ENCODE data around the gene OTOG.

The OTOG gene

GRCh38 chr11:17512101-17512500 is 35.0 kb upstream of the OTOG start:
- Mint-ChIP-seq H3K27me3 (ENCODE audit: low read depth) (peaks cover 20% of the 10 kb centered on the region), H3K4me3 (no peak overlapping the region), H3K27ac (no peak overlapping the region), H3K36me3 (ENCODE audit: low read depth) (no peaks in the 10 kb centered on the region), H3K4me1 (ENCODE audit: low read depth) (no peaks in the 10 kb centered on the region), H3K9me3 (no peaks in the 10 kb centered on the region)
- DNase-seq (ENCODE audit: low spot score): no peak

GRCh38 chr11:17513853-17514252 is 33.2 kb upstream of the OTOG start:
- Mint-ChIP-seq H3K4me1 (ENCODE audit: low read depth) (no peaks in the 10 kb centered on the region), H3K9me3 (no peaks in the 10 kb centered on the region), H3K27ac (no peak overlapping the region), H3K36me3 (ENCODE audit: low read depth) (no peaks in the 10 kb centered on the region), H3K27me3 (ENCODE audit: low read depth) (peaks cover 20% of the 10 kb centered on the region), H3K4me3 (no peak overlapping the region)
- DNase-seq (ENCODE audit: low spot score): no peak

GRCh38 chr11:17514476-17514875 is 32.6 kb upstream of the OTOG start:
- Mint-ChIP-seq H3K4me3 (no peak overlapping the region), H3K27me3 (ENCODE audit: low read depth) (peaks cover 18% of the 10 kb centered on the region), H3K36me3 (ENCODE audit: low read depth) (no peaks in the 10 kb centered on the region), H3K4me1 (ENCODE audit: low read depth) (no peaks in the 10 kb centered on the region), H3K9me3 (no peaks in the 10 kb centered on the region), H3K27ac (no peak overlapping the region)
- no peak for DNase-seq (ENCODE audit: low spot score)

GRCh38 chr11:17515443-17516176 is 31.4 kb upstream of the OTOG start:
- Mint-ChIP-seq H3K9me3 (no peaks in the 10 kb centered on the region), H3K27me3 (ENCODE audit: low read depth) (peaks cover 17% of the 10 kb centered on the region), H3K4me1 (ENCODE audit: low read depth) (no peaks in the 10 kb centered on the region), H3K36me3 (ENCODE audit: low read depth) (no peaks in the 10 kb centered on the region), H3K4me3 (no peak overlapping the region), H3K27ac (no peak overlapping the region)
- DNase-seq (ENCODE audit: low spot score): no peak

- Mint-ChIP-seq H3K4me1 (ENCODE audit: low read depth) (no peaks in the 10 kb centered on the region), H3K27me3 (ENCODE audit: low read depth) (peaks cover 17% of the 10 kb centered on the region), H3K36me3 (ENCODE audit: low read depth) (no peaks in the 10 kb centered on the region), H3K4me3 (no peak overlapping the region), H3K9me3 (no peaks in the 10 kb centered on the region), H3K27ac (no peak overlapping the region)
- DNase-seq (ENCODE audit: low spot score): no peak
These were observed 30.4 kb upstream of the OTOG start for GRCh38 chr11:17516551-17517150.

- Mint-ChIP-seq H3K36me3 (ENCODE audit: low read depth) (no peaks in the 10 kb centered on the region), H3K27me3 (ENCODE audit: low read depth) (peaks cover 17% of the 10 kb centered on the region), H3K27ac (no peak overlapping the region), H3K4me3 (no peak overlapping the region), H3K9me3 (no peaks in the 10 kb centered on the region), H3K4me1 (ENCODE audit: low read depth) (no peaks in the 10 kb centered on the region)
- no peak for DNase-seq (ENCODE audit: low spot score)
These were observed 29.9 kb upstream of the OTOG start for GRCh38 chr11:17517186-17517585.

- Mint-ChIP-seq H3K9me3 (no peaks in the 10 kb centered on the region), H3K4me1 (ENCODE audit: low read depth) (no peaks in the 10 kb centered on the region), H3K27me3 (ENCODE audit: low read depth) (peaks cover 8% of the 10 kb centered on the region), H3K36me3 (ENCODE audit: low read depth) (no peaks in the 10 kb centered on the region), H3K4me3 (no peak overlapping the region), H3K27ac (no peak overlapping the region)
- no peak for DNase-seq (ENCODE audit: low spot score)
These were observed 28.7 kb upstream of the OTOG start for GRCh38 chr11:17518366-17518765.

GRCh38 chr11:17519061-17519885 is 27.8 kb upstream of the OTOG start:
- Mint-ChIP-seq H3K9me3 (no peaks in the 10 kb centered on the region), H3K4me1 (ENCODE audit: low read depth) (no peaks in the 10 kb centered on the region), H3K4me3 (no peak overlapping the region), H3K27ac (no peak overlapping the region), H3K27me3 (ENCODE audit: low read depth) (peaks cover 6% of the 10 kb centered on the region), H3K36me3 (ENCODE audit: low read depth) (no peaks in the 10 kb centered on the region)
- no peak for DNase-seq (ENCODE audit: low spot score)

GRCh38 chr11:17521106-17521900 is 25.8 kb upstream of the OTOG start:
- Mint-ChIP-seq H3K4me3 (no peak overlapping the region), H3K9me3 (no peaks in the 10 kb centered on the region), H3K27ac (no peak overlapping the region), H3K27me3 (ENCODE audit: low read depth) (peaks cover 3% of the 10 kb centered on the region), H3K36me3 (ENCODE audit: low read depth) (no peaks in the 10 kb centered on the region), H3K4me1 (ENCODE audit: low read depth) (no peaks in the 10 kb centered on the region)
- DNase-seq (ENCODE audit: low spot score): no peak

- Mint-ChIP-seq H3K9me3 (no peaks in the 10 kb centered on the region), H3K27me3 (ENCODE audit: low read depth) (peaks cover 3% of the 10 kb centered on the region), H3K4me3 (no peak overlapping the region), H3K36me3 (ENCODE audit: low read depth) (no peaks in the 10 kb centered on the region), H3K4me1 (ENCODE audit: low read depth) (no peaks in the 10 kb centered on the region), H3K27ac (no peak overlapping the region)
- DNase-seq (ENCODE audit: low spot score): no peak
These were observed 24.4 kb upstream of the OTOG start for GRCh38 chr11:17522655-17523054.

GRCh38 chr11:17524221-17524620 is 22.8 kb upstream of the OTOG start:
- Mint-ChIP-seq H3K36me3 (ENCODE audit: low read depth) (no peaks in the 10 kb centered on the region), H3K27ac (no peak overlapping the region), H3K4me3 (no peak overlapping the region), H3K27me3 (ENCODE audit: low read depth) (peaks cover 3% of the 10 kb centered on the region), H3K4me1 (ENCODE audit: low read depth) (no peaks in the 10 kb centered on the region), H3K9me3 (no peaks in the 10 kb centered on the region)
- DNase-seq (ENCODE audit: low spot score): no peak

- Mint-ChIP-seq H3K4me1 (ENCODE audit: low read depth) (no peaks in the 10 kb centered on the region), H3K9me3 (no peaks in the 10 kb centered on the region), H3K36me3 (ENCODE audit: low read depth) (no peaks in the 10 kb centered on the region), H3K27ac (no peak overlapping the region), H3K27me3 (ENCODE audit: low read depth) (peaks cover 5% of the 10 kb centered on the region), H3K4me3 (no peak overlapping the region)
- DNase-seq (ENCODE audit: low spot score): no peak
These were observed 21.5 kb upstream of the OTOG start for GRCh38 chr11:17525570-17525969.

- Mint-ChIP-seq H3K4me3 (no peak overlapping the region), H3K27me3 (ENCODE audit: low read depth) (peaks cover 6% of the 10 kb centered on the region), H3K9me3 (no peaks in the 10 kb centered on the region), H3K27ac (no peak overlapping the region), H3K4me1 (ENCODE audit: low read depth) (no peaks in the 10 kb centered on the region), H3K36me3 (ENCODE audit: low read depth) (no peaks in the 10 kb centered on the region)
- no peak for DNase-seq (ENCODE audit: low spot score)
These were observed 20.7 kb upstream of the OTOG start for GRCh38 chr11:17526326-17526725.
